ENCODE results near the gene TSNAX. TPM values are rescaled to one million over a fixed set of nuclear protein-coding genes. Genes with fewer than 3 reads are reported as not detected.

Gene TSNAX
- total RNA-seq (10 to 100 TPM; 43.6 to 55.6 TPM), polyA plus RNA-seq (ENCODE audit: insufficient read length in 2 of 2) (10 to 100 TPM; 32.5 to 37.7 TPM)
- long read RNA-seq, donor 1, transcript TSNAX-201 (6 exons, 2,650 nt): major isoform, 10 of 10 reads
- long read RNA-seq, donor 1, partial matches to known transcripts: 0 of 10 reads
- long read RNA-seq, donor 1, other reads (novel, unspliced or antisense): 0 of 10 reads
- long read RNA-seq, donor 2, transcript TSNAX-201 (6 exons, 2,650 nt): major isoform, 6 of 6 reads
- long read RNA-seq, donor 2, partial matches to known transcripts: 0 of 6 reads
- long read RNA-seq, donor 2, other reads (novel, unspliced or antisense): 0 of 6 reads
- long read RNA-seq, donor 3, partial matches to known transcripts: 0 of 1 reads
- long read RNA-seq, donor 3, other reads (novel, unspliced or antisense): 0 of 1 reads
- long read RNA-seq, donor 4, full-length matches to known transcripts: 8 of 37 reads
- long read RNA-seq, donor 4, partial matches to known transcripts: 29 of 37 reads
- long read RNA-seq, donor 4, other reads (novel, unspliced or antisense): 0 of 37 reads

DNA sequence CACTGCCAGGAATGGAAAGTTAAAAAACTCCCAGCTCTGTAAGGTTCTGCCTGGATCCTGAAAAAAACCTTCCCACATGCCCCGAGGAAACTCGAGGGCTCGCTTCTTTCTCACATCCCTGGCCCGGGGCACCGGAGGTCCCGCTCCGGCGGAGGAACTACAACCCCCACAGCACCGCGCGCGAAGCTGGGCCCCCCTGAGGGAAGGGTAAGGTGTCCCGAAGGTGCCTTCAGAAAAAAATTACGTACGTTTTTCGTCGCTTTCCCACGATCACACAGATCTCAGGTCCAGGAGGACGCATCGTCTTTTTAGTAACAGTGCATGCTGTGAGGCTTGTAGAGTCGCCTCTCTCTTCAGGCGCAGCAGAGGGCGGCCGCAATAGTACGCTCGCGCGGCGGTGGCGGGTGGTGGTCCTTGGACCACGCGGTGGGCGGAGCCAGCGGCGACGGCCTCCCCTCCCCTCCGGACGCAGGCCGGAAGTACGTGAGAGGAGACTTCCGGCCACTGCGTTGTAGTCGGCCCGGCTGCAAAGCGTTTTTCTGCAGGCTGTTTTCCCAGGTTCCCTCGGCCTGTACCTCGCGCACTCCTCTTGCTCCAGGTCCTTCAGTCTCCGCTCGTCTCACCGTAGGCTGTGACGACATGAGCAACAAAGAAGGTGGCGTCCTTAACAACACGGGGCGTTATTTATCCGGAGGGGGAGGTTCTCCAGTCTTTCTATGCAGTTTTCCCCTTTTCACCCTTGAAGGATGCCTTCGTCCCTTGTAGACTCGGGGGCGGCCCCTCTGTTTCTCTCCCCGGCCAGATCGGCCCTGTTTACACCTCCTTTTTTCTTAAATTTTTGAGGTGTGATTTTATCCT is at the start of gene TSNAX:
Gene TSNAX, plus strand, starts transcription at position 498 of the 858 bp plus-strand sequence. Its CDS starts 142 bp downstream, at position 640.
- H3K4me1 ChIP-seq (ENCODE audit: control insufficient read depth, insufficient read depth, low read length): peaks cover 16% of the 10 kb centered on the region
- H3K9me3 ChIP-seq (ENCODE audit: control insufficient read depth, insufficient read depth, low read length): no peaks in the 10 kb centered on the region
- peaks cover 20% of the 10 kb centered on the region for H3K36me3 ChIP-seq (ENCODE audit: control insufficient read depth, insufficient read depth, low read length)
- no peaks in the 10 kb centered on the region for H3K27me3 ChIP-seq (ENCODE audit: control insufficient read depth, insufficient read depth, low read length)
- peak within 1 kb of the TSS; percentile 98 for H3K27ac ChIP-seq (ENCODE audit: low read depth, low read length)
- under 1% methylated on average over 56 of the region's 61 CpGs for WGBS (ENCODE audit: insufficient coverage)
- peak; percentile 87 to 98 (median 94) for DNase-seq (ENCODE audit: low read depth in 4 of 6, low spot score in 6 of 6)
- peak within 1 kb of the TSS; percentile 97 for H3K4me3 ChIP-seq (ENCODE audit: low read depth, low read length)

DNA sequence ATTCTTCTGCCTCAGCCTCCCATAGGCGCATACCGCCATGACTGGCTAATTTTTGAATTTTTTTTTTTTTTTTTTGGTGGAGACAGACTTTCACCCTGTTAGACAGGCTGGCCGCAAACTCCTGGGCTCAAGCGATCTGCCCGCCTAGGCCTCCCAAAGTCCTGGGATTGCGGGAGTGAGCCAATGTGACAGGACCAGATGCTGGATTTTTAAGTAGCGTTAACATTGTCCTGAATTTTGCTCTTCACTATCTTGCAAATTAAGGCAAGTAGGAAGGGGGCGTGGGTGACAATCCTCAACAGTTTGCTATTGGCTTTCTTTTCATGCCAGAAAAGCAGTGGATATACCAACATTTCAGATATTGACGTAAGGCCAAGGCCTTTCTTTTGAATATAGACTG is 49.7 kb upstream of the TSNAX start:
- no peak overlapping the region for H3K27ac ChIP-seq (ENCODE audit: low read depth, low read length)
- no peaks in the 10 kb centered on the region for H3K4me1 ChIP-seq (ENCODE audit: control insufficient read depth, insufficient read depth, low read length)
- H3K36me3 ChIP-seq (ENCODE audit: control insufficient read depth, insufficient read depth, low read length): no peaks in the 10 kb centered on the region
- H3K4me3 ChIP-seq (ENCODE audit: low read depth, low read length): no peak overlapping the region
- no peaks in the 10 kb centered on the region for H3K27me3 ChIP-seq (ENCODE audit: control insufficient read depth, insufficient read depth, low read length)
- WGBS (ENCODE audit: insufficient coverage): 97% methylated on average over 5 of the region's 9 CpGs
- no peak for DNase-seq (ENCODE audit: low read depth in 4 of 6, low spot score in 6 of 6)
- H3K9me3 ChIP-seq (ENCODE audit: control insufficient read depth, insufficient read depth, low read length): no peaks in the 10 kb centered on the region

DNA sequence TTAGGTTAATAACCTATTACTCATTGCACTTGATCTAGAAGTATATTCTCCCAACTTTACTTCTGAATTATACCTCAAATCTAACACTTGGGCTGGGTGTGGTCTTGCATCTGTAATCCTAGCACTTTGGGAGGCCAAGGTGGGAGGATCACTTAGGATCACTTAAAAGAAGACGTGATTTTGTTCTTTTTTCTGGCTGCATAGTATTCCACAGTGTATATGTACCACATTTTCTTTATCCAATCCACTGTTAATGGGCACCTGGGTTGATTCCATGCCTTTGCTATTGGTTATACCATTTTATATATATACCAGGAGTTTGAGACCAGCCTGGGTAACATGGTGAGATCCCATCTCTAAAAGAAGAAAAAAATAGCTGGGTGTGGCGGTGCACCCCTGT is 48.5 kb upstream of the TSNAX start:
- no peak overlapping the region for H3K4me3 ChIP-seq (ENCODE audit: low read depth, low read length)
- no peaks in the 10 kb centered on the region for H3K4me1 ChIP-seq (ENCODE audit: control insufficient read depth, insufficient read depth, low read length)
- no peaks in the 10 kb centered on the region for H3K36me3 ChIP-seq (ENCODE audit: control insufficient read depth, insufficient read depth, low read length)
- DNase-seq (ENCODE audit: low read depth in 4 of 6, low spot score in 6 of 6): no peak
- no peaks in the 10 kb centered on the region for H3K27me3 ChIP-seq (ENCODE audit: control insufficient read depth, insufficient read depth, low read length)
- no peaks in the 10 kb centered on the region for H3K9me3 ChIP-seq (ENCODE audit: control insufficient read depth, insufficient read depth, low read length)
- H3K27ac ChIP-seq (ENCODE audit: low read depth, low read length): no peak overlapping the region
- WGBS (ENCODE audit: insufficient coverage): 100% methylated on average over 1 of the region's 2 CpGs

DNA sequence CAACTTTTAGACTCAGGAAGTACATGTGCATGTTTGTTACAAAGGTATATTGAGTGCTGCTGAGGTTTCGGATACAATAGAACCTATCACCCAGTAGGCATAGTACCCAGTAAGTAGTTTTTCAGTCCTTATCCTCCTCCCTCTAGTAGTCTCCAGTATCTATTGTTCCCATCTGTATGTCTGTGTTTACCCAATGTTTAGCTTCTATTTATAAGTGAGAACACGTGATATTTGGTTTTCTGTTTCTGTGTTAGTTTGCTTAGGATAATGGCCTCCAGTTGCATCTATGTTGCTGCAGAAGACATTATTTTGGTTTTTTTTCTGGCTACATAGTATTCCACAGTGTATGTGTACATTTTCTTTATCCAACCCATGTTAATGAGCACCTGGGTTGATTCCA is 47.2 kb upstream of the TSNAX start:
- Histone ChIP-seq H3K36me3 (ENCODE audit: control insufficient read depth, insufficient read depth, low read length) (no peaks in the 10 kb centered on the region), H3K4me1 (ENCODE audit: control insufficient read depth, insufficient read depth, low read length) (no peaks in the 10 kb centered on the region), H3K4me3 (ENCODE audit: low read depth, low read length) (no peak overlapping the region), H3K27me3 (ENCODE audit: control insufficient read depth, insufficient read depth, low read length) (no peaks in the 10 kb centered on the region), H3K9me3 (ENCODE audit: control insufficient read depth, insufficient read depth, low read length) (no peaks in the 10 kb centered on the region), H3K27ac (ENCODE audit: low read depth, low read length) (no peak overlapping the region)
- no peak for DNase-seq (ENCODE audit: low read depth in 4 of 6, low spot score in 6 of 6)
- WGBS (ENCODE audit: insufficient coverage): no CpG with 5 or more reads among the region's 2 CpGs

- H3K36me3 ChIP-seq (ENCODE audit: control insufficient read depth, insufficient read depth, low read length): no peaks in the 10 kb centered on the region
- H3K9me3 ChIP-seq (ENCODE audit: control insufficient read depth, insufficient read depth, low read length): no peaks in the 10 kb centered on the region
- 100% methylated on average over 1 of the region's 6 CpGs for WGBS (ENCODE audit: insufficient coverage)
- no peaks in the 10 kb centered on the region for H3K4me1 ChIP-seq (ENCODE audit: control insufficient read depth, insufficient read depth, low read length)
- H3K4me3 ChIP-seq (ENCODE audit: low read depth, low read length): no peak overlapping the region
- no peaks in the 10 kb centered on the region for H3K27me3 ChIP-seq (ENCODE audit: control insufficient read depth, insufficient read depth, low read length)
- peak in 2 of 6 donors; percentile 4 to 37 for DNase-seq (ENCODE audit: low read depth in 4 of 6, low spot score in 6 of 6)
- H3K27ac ChIP-seq (ENCODE audit: low read depth, low read length): no peak overlapping the region
Observed at GRCh38 chr1:231485029-231485784, 43.3 kb upstream of the TSNAX start.

- Histone ChIP-seq H3K36me3 (ENCODE audit: control insufficient read depth, insufficient read depth, low read length) (no peaks in the 10 kb centered on the region), H3K9me3 (ENCODE audit: control insufficient read depth, insufficient read depth, low read length) (no peaks in the 10 kb centered on the region), H3K4me1 (ENCODE audit: control insufficient read depth, insufficient read depth, low read length) (no peaks in the 10 kb centered on the region), H3K27me3 (ENCODE audit: control insufficient read depth, insufficient read depth, low read length) (no peaks in the 10 kb centered on the region), H3K27ac (ENCODE audit: low read depth, low read length) (no peak overlapping the region), H3K4me3 (ENCODE audit: low read depth, low read length) (no peak overlapping the region)
- WGBS (ENCODE audit: insufficient coverage): 82% methylated on average over 1 of the region's 1 CpG
- no peak for DNase-seq (ENCODE audit: low read depth in 4 of 6, low spot score in 6 of 6)
Observed at GRCh38 chr1:231487019-231487418, 41.5 kb upstream of the TSNAX start.

GRCh38 chr1:231487910-231488309 is 40.6 kb upstream of the TSNAX start:
- Histone ChIP-seq H3K4me3 (ENCODE audit: low read depth, low read length) (no peak overlapping the region), H3K9me3 (ENCODE audit: control insufficient read depth, insufficient read depth, low read length) (no peaks in the 10 kb centered on the region), H3K36me3 (ENCODE audit: control insufficient read depth, insufficient read depth, low read length) (no peaks in the 10 kb centered on the region), H3K27me3 (ENCODE audit: control insufficient read depth, insufficient read depth, low read length) (no peaks in the 10 kb centered on the region), H3K27ac (ENCODE audit: low read depth, low read length) (no peak overlapping the region), H3K4me1 (ENCODE audit: control insufficient read depth, insufficient read depth, low read length) (no peaks in the 10 kb centered on the region)
- no CpG with 5 or more reads among the region's 3 CpGs for WGBS (ENCODE audit: insufficient coverage)
- DNase-seq (ENCODE audit: low read depth in 4 of 6, low spot score in 6 of 6): no peak

GRCh38 chr1:231493421-231494185 is 34.9 kb upstream of the TSNAX start:
- Histone ChIP-seq H3K27ac (ENCODE audit: low read depth, low read length) (no peak overlapping the region), H3K36me3 (ENCODE audit: control insufficient read depth, insufficient read depth, low read length) (no peaks in the 10 kb centered on the region), H3K4me3 (ENCODE audit: low read depth, low read length) (no peak overlapping the region), H3K4me1 (ENCODE audit: control insufficient read depth, insufficient read depth, low read length) (no peaks in the 10 kb centered on the region), H3K27me3 (ENCODE audit: control insufficient read depth, insufficient read depth, low read length) (no peaks in the 10 kb centered on the region), H3K9me3 (ENCODE audit: control insufficient read depth, insufficient read depth, low read length) (peaks cover 2% of the 10 kb centered on the region)
- WGBS (ENCODE audit: insufficient coverage): 83% methylated on average over 2 of the region's 6 CpGs
- DNase-seq (ENCODE audit: low read depth in 4 of 6, low spot score in 6 of 6): no peak
